ENCODE results near the gene KIF6. TPM values are rescaled to one million over a fixed set of nuclear protein-coding genes. Genes with fewer than 3 reads are reported as not detected.

KIF6 gene
- total RNA-seq, 1 experiment from 2014 or later, result not detected

DNA sequence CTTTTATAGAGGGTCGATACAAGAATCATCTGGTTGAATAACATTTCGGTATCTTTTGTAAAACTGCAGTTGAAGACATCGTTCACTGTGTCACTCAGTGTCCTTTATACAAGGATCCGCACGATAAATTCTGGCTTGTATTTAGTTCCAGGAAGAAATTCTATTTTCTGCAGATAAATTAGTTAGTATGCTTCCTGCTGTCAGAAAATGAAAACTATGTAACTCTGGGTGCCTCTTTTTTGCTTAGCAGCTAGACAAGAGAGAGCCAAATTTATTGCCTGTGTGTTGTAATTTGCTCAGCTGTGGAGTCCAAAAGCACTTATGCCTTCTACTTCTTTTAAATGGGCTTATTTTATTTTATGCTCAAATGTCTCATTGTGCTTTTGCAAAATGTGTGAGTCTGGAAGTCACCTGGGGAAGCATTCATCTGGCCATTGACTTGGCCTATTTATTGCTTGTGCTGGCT lies 346.2 kb downstream of the KIF6 start:
- no peaks in the 10 kb centered on the region for H3K9me3 ChIP-seq (ENCODE audit: control insufficient read depth in 1 of 2, insufficient read depth in 1 of 2, low read depth in 1 of 2, low read length in 2 of 2)
- no peaks in the 10 kb centered on the region for H3K4me1 ChIP-seq (ENCODE audit: control insufficient read depth in 1 of 2, insufficient read depth in 2 of 2, low read length in 2 of 2)
- no peaks in the 10 kb centered on the region for H3K9me2 ChIP-seq (ENCODE audit: insufficient read depth)
- CTCF ChIA-PET, result interaction anchor here (1.3 kb wide), 1 partner anchor 9 kb away, joined by 5 read pairs; no protein-coding TSS in a partner anchor
- no peak for ATAC-seq
- no peak for DNase-seq (ENCODE audit: low read depth, low spot score)
- intact Hi-C loops (cut with micrococcal nuclease), result no loop called here
- no TSS peak for BruUV-seq (replicated peaks)
- RAD21 ChIA-PET (ENCODE audit: low non-redundant PET in 1 of 2, low total read pairs in 2 of 2, uncharacterized antibody in 2 of 2, unreplicated experiment in 2 of 2), result no interaction called here
- H3K27ac ChIP-seq (ENCODE audit: low read depth, low read length), result no peak overlapping the region
- peaks cover 50% of the 10 kb centered on the region for H3K27me3 ChIP-seq (ENCODE audit: insufficient read depth, low read length)
- no peak overlapping the region for H3K4me3 ChIP-seq (replicated peaks in 1 of 2; ENCODE audit: low read depth in 1 of 2, low read length in 2 of 2)
- H4K20me1 ChIP-seq (ENCODE audit: insufficient read depth), result no peaks in the 10 kb centered on the region
- TF ChIP-seq TCF7L2 (IDR thresholded peaks at IDR 0.05; ENCODE audit: borderline replicate concordance, extremely low read depth, insufficient read depth, insufficient read length) (no peak), SRF (IDR thresholded peaks at IDR 0.05; ENCODE audit: low read depth) (no peak), SIN3A (IDR thresholded peaks at IDR 0.05; ENCODE audit: low read depth) (no peak), EZH2phosphoT487 (IDR thresholded peaks at IDR 0.05; ENCODE audit: borderline replicate concordance) (no peak), MAX (IDR thresholded peaks at IDR 0.05) (no peak), SP1 (IDR thresholded peaks at IDR 0.05; ENCODE audit: low read depth) (no peak), FOSL1 (IDR thresholded peaks at IDR 0.05; ENCODE audit: low read depth) (no peak), RAD21 (IDR thresholded peaks at IDR 0.05; ENCODE audit: low read depth) (no peak), POLR2AphosphoS5 (IDR thresholded peaks at IDR 0.05; ENCODE audit: low read depth, low read length) (no peak), YY1 (IDR thresholded peaks at IDR 0.05; ENCODE audit: extremely low read depth, insufficient replicate concordance, low read depth, low read length) (no peak), EGR1 (IDR thresholded peaks at IDR 0.05; ENCODE audit: low read depth) (no peak), REST (IDR thresholded peaks at IDR 0.05; ENCODE audit: low read depth) (no peak)
- TF ChIP-seq, protein P1, sequence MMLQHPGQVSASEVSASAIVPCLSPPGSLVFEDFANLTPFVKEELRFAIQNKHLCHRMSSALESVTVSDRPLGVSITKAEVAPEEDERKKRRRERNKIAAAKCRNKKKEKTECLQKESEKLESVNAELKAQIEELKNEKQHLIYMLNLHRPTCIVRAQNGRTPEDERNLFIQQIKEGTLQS (IDR thresholded peaks at IDR 0.05), result no peak
- TF ChIP-seq, protein P2, sequence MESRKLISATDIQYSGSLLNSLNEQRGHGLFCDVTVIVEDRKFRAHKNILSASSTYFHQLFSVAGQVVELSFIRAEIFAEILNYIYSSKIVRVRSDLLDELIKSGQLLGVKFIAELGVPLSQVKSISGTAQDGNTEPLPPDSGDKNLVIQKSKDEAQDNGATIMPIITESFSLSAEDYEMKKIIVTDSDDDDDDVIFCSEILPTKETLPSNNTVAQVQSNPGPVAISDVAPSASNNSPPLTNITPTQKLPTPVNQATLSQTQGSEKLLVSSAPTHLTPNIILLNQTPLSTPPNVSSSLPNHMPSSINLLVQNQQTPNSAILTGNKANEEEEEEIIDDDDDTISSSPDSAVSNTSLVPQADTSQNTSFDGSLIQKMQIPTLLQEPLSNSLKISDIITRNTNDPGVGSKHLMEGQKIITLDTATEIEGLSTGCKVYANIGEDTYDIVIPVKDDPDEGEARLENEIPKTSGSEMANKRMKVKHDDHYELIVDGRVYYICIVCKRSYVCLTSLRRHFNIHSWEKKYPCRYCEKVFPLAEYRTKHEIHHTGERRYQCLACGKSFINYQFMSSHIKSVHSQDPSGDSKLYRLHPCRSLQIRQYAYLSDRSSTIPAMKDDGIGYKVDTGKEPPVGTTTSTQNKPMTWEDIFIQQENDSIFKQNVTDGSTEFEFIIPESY (IDR thresholded peaks at IDR 0.05; ENCODE audit: extremely low read depth, insufficient replicate concordance, low read length), result no peak
- H3K36me3 ChIP-seq (ENCODE audit: control insufficient read depth in 1 of 2, insufficient read depth in 2 of 2, low read length in 2 of 2), result no peaks in the 10 kb centered on the region
- H2AFZ ChIP-seq (ENCODE audit: low read depth, low read length, poor library complexity, severe bottlenecking), result no peak overlapping the region
- no peak overlapping the region for H3K9ac ChIP-seq (ENCODE audit: low read length)
- POLR2A ChIA-PET, result no interaction called here
- H3K4me2 ChIP-seq (ENCODE audit: low read length), result no peak overlapping the region
- H3K79me2 ChIP-seq (ENCODE audit: insufficient read depth, low read length), result no peaks in the 10 kb centered on the region
